Effector CD4-positive, alpha-beta T cell (primary cell): ENCODE results near the gene TBC1D14.

Experiments
- DNase-seq: peaks from one replicate; pipeline ENCODE4 v3.0.0-alpha.2; 2020

Gene TBC1D14

DNA sequence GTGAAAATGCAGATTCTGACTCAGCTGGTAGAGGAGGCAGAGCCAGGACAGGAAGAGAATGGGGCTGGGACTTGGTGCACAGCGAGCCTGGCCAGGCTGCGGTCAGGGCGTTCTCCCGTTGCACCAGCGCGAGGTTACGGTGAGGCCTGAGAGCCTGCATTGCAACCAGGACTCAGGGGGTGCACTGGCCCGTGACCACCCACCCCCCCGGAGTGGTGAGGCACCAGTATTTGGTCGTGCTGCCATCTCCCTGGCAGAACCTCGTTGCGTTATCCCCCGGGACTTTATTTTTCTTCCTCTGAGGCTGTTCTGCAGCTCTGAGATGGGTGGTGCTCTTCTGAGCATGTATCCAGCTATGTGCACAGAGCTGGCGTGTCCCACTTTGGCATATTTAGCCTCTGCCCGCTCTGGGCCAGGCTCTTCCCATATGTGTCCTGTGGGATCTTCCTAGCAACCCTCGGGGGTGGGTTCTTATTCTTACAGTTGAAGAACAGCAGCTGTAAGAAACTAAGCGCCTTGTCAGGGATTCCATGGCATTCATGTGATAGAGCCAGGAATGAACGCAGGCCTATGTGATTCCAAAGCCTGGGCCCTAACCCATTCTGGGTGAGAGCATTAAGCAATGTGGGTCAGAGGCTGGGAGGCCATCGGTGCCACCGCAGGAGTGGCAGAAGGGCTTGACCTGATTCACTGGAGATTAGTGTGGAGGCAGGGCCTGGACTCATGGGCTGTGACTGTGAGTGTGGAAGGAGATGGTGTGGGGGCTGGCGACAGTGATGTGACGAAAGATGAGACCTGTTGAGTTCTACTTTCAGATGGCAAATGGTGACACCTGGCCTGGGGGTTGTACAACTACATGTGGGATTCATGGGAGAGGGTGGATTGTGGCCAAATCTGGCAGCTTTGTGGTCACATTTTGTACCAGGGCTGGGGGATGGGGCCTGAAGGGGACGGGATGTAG lies 136.6 kb downstream of the TBC1D14 start:
- DNase-seq, result no peak

DNA sequence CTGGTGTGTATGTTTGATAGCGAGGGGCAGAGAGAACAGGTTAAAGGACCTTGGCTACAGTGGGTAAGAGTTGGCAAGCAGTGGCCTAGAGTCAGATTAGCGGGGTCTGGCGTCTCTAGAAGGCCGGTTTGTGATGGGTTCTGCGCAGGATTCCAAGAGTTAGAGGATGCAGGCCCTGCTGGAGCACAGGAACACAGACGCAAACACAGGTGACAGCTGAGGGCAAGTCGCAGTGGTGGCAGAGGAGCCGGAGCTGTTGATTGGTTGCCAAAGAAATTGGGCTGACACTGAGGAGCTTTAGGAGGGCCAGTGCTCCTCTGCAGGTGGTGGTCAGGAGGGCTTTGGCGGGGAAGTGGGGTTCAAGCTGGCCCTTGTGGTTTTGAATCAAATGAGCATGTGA lies 137.3 kb downstream of the TBC1D14 start:
- DNase-seq, result no peak

DNA sequence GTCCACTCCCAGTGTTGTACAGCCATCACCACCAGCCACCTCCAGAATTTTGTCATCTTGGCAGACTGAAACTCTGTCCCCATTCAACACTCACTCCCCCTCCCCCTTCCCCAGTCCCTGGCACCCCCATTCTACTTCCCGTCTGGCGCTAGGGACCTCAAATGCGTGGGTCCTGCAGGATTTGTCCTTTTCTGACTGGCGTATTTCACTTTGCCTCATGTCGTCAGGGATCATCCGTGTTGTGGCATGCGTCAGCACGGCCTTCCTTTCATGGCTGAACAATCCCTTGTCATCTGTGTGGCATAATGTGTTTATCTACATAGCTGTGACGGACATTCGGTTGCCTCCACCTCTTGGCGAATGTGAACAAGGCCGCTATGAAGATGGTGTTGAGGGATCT lies 139.0 kb downstream of the TBC1D14 start:
- no peak for DNase-seq

DNA sequence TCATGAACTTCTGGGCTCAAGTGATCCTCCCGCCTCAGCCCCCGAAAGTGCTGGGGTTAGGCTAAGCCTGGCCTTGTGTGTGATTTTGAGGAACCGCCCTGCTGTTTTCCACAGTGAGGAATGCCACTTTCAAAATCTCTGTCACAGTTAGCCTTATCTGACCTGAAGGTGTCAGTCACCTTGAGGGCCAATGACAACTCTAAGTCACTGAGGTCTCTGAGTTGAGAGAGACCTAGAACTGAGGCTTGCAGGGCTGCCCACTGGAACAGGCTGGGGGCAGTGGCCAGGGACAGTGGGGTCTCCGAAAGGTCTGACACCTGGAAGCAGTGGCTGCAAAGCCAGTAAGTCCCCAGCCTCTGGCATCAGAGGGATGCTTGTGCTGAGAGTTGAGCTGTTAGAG lies 139.7 kb downstream of the TBC1D14 start:
- no peak for DNase-seq

DNA sequence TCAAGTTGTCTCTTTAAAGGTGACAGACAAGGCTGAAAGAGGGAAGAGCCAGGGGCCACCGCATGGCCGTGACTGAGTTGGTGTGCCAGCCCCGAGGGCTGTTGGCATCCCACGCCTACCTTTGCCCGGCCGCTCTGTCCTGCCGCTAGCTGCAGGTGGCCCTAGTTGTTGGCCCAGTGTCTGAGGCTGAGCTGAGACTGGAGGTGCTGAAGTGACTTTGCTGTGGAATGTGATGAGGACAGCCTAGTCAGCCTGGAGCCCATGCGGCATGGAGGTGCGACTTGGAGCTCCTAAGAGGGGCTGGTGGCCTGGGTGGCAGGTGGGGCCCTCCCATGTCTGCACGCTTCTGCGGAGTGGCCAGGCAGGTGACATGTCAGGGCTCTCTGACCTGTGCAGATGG lies 140.1 kb downstream of the TBC1D14 start:
- no peak for DNase-seq

DNA sequence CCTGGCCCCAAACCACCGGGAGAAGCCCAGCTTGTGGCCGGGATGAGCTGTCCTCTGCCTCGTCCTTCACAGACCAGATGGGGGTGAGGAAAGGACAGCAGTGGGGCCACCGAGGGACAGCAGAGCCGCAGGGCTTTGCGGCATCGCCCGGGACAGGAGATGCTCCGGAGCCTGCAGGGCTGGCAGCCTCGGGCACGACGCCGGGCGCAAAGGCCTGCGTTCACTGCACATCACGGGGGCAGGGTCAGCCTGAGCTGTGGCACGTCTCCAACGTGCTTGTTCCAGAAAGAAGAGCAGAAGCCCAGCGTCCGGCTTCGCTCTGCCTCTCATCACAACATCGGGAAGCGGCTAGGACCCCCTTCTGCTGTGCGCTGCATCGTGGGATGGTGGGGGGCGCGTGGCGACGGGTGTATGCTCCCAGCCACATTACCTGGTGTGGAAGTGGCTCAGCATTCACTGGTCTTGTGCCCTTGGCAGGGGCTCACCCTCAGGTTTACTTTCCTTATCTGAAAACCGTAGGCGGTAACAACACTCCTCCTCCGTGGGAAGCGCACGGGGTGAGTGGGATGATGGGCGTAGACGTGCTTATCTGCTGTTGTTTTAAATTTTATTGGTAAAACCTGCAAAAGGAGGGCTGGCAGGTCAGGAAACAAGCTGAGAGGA lies 141.0 kb downstream of the TBC1D14 start:
- no peak for DNase-seq

DNA sequence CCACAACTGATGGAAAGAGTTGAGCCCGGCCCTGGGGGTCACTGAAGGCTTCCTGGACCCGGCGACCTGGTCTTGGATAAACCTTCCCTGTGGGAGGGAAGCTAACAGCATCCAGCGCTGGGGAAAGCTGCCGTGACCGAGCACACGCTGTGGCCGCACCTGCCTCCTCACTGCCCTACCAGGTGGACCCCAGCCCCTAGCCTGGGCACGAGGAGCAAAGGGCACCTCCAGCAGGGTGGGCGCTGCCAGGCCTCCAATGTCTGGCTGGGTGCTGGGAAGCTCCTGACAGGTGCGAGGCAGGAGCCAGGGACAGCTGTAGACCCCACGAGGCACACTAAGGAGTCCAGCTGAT lies 141.5 kb downstream of the TBC1D14 start:
- no peak for DNase-seq

DNA sequence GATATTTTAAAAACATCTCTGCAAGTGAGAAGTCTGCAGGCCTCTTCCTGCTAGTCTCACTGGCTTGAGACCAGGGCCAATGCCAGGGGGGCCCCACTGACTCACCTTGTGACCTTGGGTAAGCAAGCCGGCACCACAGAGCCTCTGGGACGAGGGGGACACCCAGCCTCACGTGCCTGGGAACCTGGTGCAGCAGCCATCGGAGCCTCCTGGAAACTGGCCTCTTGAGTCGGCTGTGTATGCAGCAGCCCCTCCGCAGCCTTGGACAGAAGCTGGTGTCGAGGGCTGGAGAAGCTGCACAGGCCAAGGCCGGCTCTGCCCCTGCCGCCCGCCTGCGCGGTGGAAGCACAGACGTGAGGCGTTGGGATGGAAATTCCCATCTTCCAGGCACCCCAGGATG lies 142.3 kb downstream of the TBC1D14 start:
- DNase-seq, result no peak

DNA sequence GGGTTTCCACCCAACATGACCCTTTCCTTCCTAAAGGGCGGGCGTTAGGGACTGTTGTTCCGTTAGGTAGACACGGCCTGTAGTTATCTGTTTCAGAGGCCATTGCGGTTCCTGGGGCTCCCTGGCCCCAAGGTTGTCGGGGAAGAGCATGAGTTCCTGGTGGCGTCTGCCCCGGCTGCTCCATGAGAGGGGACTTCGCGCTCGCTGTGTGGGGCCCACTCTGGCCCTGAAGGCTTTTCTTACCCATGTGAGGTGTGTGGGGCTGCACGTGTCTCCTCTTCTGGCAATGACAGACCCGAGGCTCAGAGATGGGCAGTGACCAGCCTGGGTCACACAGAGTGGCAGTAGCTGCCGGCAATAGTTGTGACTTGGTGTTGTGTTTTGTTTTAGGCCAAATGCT lies 142.7 kb downstream of the TBC1D14 start:
- no peak for DNase-seq

DNA sequence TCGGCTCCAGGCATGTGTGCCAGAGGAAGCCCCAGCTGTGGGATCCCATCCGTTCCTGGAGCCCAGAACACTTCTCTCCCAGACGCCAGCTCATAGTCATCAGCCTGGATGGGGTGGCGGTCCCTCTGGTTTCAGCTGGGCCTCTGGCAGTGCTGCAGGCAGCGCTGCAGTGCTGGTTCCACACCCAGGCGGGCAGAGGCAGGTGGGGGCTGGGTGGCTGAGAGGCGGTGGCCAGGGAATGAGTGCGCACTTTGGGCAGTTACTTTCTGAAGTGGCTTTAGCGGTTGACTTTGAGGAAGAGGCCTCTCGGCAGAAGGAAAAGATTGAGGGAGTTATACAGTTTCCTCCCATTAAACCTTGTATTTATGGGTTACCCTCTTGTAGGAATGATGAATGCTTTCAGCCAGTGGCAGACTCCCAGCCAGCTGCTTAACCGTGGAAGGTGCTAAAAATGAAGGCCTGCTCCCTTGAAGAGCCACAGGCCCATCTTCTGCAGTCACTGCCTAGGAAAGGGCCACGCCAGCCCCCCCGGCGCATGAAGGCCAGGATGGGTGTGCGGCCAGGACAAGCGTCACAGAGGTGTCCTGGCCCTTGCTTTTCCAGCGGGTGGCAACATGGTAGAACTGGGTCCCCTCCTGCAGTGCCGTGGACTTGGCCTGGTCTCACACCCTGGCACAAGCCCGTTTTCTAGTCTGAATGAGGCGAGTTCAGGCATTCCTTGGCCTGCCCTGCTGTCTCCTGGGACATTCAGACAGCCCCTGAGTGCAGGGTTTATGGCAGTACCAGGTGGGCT lies 143.5 kb downstream of the TBC1D14 start:
- no peak for DNase-seq

DNA sequence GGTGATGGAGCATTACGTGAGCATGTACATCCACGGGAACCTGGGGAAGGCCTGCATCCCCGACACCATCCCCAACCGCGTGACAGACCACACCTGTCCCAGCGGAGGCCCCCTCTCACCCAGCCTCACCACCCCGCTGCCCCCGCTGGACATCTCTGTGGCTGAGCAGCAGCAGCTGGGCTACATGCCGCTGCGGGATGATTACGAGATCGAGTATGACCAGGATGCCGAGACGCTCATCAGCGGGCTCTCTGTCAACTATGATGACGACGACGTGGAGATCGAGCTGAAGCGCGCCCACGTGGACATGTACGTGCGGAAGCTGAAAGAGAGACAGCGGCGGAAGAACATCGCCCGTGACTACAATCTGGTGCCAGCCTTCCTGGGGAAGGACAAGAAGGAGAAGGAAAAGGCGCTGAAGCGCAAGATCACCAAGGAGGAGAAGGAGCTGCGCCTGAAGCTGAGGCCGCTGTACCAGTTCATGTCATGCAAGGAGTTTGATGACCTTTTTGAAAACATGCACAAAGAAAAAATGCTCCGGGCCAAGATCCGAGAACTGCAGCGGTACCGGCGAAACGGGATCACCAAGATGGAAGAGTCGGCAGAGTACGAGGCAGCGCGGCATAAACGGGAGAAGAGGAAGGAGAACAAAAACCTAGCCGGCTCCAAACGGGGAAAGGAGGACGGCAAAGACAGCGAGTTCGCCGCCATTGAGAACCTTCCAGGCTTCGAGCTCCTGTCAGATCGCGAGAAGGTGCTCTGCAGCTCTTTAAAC lies 144.7 kb downstream of the TBC1D14 start:
- no peak for DNase-seq

DNA sequence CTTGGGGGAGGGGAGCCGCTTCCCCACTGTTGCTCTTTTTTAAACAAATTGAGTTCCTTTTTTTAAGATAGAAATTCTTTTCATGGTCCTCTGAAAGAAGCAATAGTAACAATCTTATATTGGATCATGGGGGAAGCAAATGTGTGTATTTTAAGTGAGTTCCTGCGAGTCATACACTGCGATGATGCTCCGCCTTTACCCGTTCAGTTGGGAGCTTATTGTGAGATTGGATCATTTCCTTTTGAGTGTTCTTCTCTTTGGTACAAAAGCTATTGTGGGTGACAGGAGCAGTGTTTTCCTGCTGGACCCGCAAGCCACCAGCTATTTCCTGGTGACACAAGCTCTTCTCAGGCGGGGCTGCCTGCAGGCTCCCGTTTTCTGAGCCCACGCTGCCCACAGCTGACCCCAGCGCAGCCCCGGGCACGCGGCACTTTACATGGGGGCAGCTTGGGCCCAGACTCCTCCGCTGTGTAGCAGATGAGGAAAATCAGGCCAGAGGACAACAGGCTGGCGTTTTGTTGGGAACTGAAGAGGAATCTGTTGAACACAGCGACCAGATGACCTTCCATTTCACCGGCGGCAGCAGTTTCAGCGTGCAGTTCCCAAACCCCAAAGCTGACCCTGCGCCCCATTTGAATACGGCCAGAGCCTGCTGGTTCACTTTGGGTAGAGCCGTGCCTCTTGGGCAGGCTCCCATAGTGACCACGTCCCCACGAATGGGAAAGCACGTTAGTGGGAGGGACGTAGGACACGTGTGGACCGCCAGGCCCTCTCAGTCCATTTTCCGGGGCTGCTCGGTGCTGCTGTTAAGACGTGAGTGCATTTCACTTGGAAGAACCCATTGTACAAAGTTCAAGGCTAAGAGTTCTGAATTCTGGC lies 145.7 kb downstream of the TBC1D14 start:
- DNase-seq, result no peak

DNA sequence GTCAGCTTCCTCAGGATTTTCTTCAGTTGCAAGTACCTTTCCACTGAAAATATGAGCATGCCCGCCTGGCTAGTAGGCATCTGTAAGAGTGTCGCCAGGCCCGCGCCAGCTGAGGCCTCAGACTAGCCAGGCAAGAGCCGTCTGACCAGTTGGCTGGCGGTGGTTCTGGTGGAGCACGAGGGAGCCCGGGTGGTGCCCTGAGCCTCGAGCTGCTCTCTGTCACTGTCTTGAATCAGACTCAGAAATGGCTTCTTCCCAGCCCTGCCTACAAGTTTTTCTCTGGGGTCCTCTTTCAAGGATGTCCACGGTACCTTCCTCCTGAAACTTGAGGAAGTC lies 146.3 kb downstream of the TBC1D14 start:
- DNase-seq, result no peak

DNA sequence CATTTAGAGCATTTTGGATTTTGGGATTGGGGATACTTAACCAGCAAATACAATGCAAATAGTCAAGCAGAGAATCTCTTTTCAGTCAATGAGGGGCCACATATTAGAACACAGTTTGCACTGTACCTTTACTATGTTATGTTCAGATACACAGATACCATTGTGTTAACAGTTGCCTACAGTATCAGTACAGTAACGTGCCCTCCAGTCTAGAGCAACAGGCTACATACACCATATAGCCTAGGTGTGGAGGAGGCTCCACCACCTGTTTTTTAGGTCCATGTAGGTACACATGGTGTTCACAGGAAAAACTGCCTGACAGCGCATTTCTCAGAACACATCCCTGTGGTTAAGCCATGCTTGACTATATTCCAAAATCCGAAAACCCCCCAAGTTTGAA lies 149.2 kb downstream of the TBC1D14 start:
- DNase-seq, result no peak

DNA sequence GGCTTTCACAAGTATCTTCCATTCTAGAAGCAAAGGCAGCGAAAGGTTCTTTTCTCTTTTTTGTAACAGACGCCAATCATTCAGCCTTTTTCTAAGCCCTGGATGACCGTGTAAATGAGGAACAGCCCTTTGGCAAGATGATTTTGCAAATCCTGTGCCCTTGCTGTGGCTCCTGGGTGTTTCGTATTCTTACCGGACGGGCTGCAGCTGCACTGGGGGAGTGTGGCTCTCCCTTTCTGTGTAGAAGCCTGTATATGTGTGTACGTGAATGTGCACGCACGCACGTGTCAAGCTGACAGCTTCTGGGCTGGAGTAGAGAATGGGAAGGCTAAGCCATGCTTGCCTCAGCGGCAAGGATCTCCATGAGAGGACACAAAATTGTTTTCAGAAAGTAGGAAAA lies 150.0 kb downstream of the TBC1D14 start:
- DNase-seq, result no peak

DNA sequence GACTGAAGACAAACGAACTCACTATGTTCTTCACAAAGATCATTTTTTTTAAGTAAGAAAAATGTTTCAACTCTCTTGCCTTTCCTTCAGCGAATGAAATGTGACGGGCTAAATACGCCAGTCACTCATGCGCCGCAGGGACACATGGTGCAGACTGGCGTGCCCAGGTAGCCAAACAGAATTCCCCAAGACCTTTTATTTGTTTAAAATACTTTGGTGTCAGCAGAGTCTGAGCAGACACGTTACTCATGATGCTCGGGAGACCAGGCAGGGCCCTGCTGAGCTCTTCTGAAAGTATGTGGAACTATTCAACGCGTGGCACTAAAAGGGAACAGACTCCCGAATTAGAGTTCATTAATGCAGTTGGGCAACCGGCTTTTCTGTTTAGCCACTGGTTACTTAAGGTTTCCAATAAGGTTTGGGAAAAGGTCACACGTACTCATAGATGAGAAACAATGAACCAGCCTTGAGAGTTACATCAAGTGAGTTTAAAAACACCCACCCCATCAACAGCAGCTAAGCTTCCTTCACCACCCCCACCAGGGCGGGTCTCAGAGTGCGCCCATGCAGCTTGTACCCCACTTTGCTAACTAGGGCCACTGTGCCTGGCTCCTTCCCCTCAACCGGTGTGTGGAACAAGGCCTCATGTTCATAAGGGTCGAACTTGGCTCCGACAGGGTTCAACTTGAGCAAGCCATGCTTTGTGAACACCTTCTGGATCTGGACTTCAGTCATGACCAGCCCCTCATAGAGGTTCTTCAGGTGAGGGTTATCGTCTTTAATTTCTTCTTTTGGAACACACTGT lies 150.9 kb downstream of the TBC1D14 start:
- no peak for DNase-seq

DNA sequence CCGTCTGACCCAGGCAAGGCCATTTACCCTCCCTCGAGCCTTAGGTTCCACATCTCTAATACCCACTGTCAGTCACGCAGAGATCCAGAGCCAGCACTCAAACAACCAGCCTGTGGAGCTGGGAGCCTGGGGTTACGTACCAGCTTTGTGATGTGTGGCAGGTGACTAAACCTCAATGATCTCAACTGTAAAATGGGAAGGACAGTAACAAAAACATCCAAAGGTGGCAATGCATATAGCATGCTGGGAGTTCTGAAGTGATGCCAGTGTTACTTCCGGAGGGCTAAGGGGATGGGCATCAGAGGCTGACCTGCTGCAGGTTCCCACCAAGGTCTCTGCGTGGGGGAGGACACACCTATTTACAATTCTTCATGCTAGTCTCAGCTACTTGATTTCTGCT lies 152.2 kb downstream of the TBC1D14 start:
- no peak for DNase-seq

DNA sequence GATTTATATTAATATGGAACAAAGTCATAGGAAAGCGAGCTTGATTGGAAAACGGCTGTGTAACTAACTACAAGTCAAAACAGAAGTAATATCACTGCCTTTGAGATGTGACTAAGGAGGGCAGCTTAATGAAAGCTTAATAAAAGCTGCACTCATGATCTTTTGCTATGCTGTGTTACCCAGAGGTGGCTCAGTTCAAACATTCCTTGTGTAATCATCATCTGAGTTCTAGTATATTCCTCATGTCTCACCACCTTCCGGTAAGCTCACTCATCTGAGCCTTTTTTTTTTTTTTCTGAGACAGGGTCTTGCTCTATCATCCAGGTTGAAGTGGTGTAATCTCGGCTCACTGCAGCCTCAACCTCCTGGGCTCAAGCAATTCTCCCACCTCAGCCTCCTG lies 153.2 kb downstream of the TBC1D14 start:
- DNase-seq, result no peak

DNA sequence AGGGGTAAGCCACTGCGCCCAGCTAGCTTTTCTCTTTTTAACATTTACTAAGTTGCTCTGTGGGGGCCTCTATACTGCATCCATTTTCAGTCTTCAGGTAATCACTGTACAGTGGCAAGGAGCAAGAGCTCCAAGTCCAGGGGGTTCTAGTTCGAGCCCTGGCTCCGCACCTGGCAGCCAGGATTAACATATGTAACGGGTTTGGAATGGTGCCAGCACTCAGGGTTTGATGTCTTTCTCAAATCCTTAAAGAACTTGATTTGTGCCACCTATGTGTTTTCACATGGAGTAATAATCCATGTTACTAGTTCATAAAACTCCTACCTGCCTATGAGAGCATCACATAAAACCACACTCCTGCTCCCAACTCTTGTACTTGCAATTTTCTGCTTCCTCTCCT lies 153.7 kb downstream of the TBC1D14 start:
- DNase-seq, result no peak

DNA sequence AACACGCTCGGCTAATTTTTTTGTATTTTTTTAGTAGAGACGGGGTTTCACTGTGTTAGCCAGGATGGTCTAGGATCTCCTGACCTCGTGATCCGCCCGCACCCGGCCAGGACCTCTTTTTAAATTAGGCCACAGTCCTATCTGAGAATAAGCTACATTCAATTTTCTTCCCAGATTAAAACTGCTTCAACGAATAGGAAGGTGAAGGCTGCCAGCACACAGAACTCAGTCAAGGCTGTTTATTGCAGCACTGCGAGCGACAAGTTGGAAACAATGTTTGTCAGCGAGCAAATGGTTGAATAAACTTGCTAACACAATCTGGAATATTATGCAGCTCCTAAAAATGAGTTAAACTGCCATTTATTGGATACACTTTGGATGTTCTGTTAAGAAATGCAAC lies 156.4 kb downstream of the TBC1D14 start:
- DNase-seq, result no peak

DNA sequence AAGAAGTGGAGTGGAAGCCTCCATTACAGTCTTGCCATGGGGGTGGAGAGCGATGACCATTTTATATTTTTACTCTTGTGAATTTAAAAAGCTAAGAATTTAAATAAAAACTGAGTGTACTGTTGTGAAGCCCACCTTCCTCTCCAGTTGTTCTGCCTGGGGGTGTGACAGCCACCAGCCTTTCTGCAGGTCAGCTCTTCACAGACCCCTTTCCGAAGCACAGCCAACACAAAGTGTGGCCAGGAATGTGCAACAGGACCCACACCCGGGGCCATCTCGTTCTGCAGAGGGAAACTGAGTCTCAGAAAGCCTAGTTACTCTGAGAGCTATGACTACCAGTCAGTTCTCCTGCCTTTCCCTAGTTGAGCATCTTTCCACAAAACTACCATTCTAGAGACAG lies 156.9 kb downstream of the TBC1D14 start:
- no peak for DNase-seq
